Lower leg skin (tissue), 4 donors: ENCODE data around the gene DESI1. TPM values are rescaled to one million over a fixed set of nuclear protein-coding genes. Genes with fewer than 3 reads are reported as not detected.
"Not testable (repeated sequence)": the region's sequence is repeated elsewhere in the genome, so short reads cannot be mapped to it uniquely, and the experiment has no call there.

Experiments
- DNase-seq, 2 donors: peaks; one replicate each; pipeline ENCODE4 v3.0.0-alpha.2; 2019; ENCODE audit warnings: low spot score in 2 of 2
- H3K4me3 ChIP-seq: fragments of 200-600 bp; sonication (generic); 2 replicates; pipeline ENCODE4 v1.5.1; 2017; ENCODE audit warnings: mild to moderate bottlenecking, low read depth; ENCODE audit not compliant: poor library complexity, severe bottlenecking
- CTCF ChIP-seq, 3 donors: fragments of 450-650 bp; IDR thresholded peaks; one replicate each; pipeline ENCODE4 v1.5.1; 2016; ENCODE audit warnings: antibody characterized with exemption in 3 of 3, mild to moderate bottlenecking in 3 of 3, moderate library complexity in 2 of 3
- POLR2A ChIP-seq, 2 donors: fragments of 450-650 bp; IDR thresholded peaks; one replicate each; pipeline ENCODE4 v1.6.1; 2016 to 2017; ENCODE audit warnings: antibody characterized with exemption in 2 of 2, mild to moderate bottlenecking in 1 of 2, moderate library complexity in 1 of 2
- WGBS, 2 donors: methylation state at CpG; one replicate each; pipeline ENCODE4 v1.1.5; 2018; 5-methylcytosine and 5-hydroxymethylcytosine counted together
- intact Hi-C: fragments of 100-400 bp; cut with DNase I; formaldehyde crosslinking; loops from one replicate; pipeline ENCODE4 v1.15.0; 2023; ENCODE audit warnings: low total_unique reads
- total RNA-seq, 4 donors: library from RNA; depleted of rRNA; stranded (reverse); fragments of >200 nt; gene quantifications; one replicate each; pipeline ENCODE4 v1.1.0, GENCODE V29; 2016

DESI1 gene
- total RNA-seq, 4 donors from 2014 or later = 16.1 to 37.8 (median 23.0) TPM

GRCh38 chr22:41641854-41642253 is 21.0 kb upstream of the DESI1 start:
- TF ChIP-seq CTCF (IDR thresholded peaks at IDR 0.05) (no peak), POLR2A (IDR thresholded peaks at IDR 0.05) (no peak)
- WGBS, 2 donors = 98 to 99% methylated on average over 7 of the region's 7 CpGs

GRCh38 chr22:41638748-41639147 is 17.9 kb upstream of the DESI1 start:
- TF ChIP-seq CTCF (IDR thresholded peaks at IDR 0.05) (no peak), POLR2A (IDR thresholded peaks at IDR 0.05) (no peak)
- intact Hi-C loops = no loop called here

More at GRCh38 chr22:41641854-41642253, 21.0 kb upstream of the DESI1 start:
- intact Hi-C loops = no loop called here
- no peak for DNase-seq
- no peak overlapping the region for H3K4me3 ChIP-seq

GRCh38 chr22:41638124-41638523 is 17.3 kb upstream of the DESI1 start:
- 93 to 94% methylated on average over 5 of the region's 5 CpGs for WGBS, 2 donors
- intact Hi-C loops = no loop called here

More at GRCh38 chr22:41638748-41639147, 17.9 kb upstream of the DESI1 start:
- WGBS, 2 donors = 87 to 92% methylated on average over 5 of the region's 5 CpGs
- H3K4me3 ChIP-seq = no peak overlapping the region
- DNase-seq = no peak

GRCh38 chr22:41637623-41638022 is 16.8 kb upstream of the DESI1 start:
- DNase-seq, intact Hi-C loops, H3K4me3 ChIP-seq: not testable (repeated sequence)
- WGBS, 2 donors = 96 to 98% methylated on average over 8 of the region's 8 CpGs

More at GRCh38 chr22:41638124-41638523, 17.3 kb upstream of the DESI1 start:
- no peak overlapping the region for H3K4me3 ChIP-seq
- TF ChIP-seq CTCF (IDR thresholded peaks at IDR 0.05) (no peak), POLR2A (IDR thresholded peaks at IDR 0.05) (no peak)
- no peak for DNase-seq

- intact Hi-C loops = no loop called here
- no peak for DNase-seq
- 40 to 58% methylated on average over 7 of the region's 7 CpGs for WGBS, 2 donors
- no peak for TF ChIP-seq POLR2A (IDR thresholded peaks at IDR 0.05)
- TF ChIP-seq CTCF (IDR thresholded peaks at IDR 0.05) = no peak
- H3K4me3 ChIP-seq = no peak overlapping the region
Observed at GRCh38 chr22:41636467-41636866, 15.6 kb upstream of the DESI1 start.

GRCh38 chr22:41634610-41635009 is 13.8 kb upstream of the DESI1 start:
- intact Hi-C loops = not testable (repeated sequence)

GRCh38 chr22:41631615-41632014 is 10.8 kb upstream of the DESI1 start:
- 93 to 96% methylated on average over 11 of the region's 23 CpGs for WGBS, 2 donors
- intact Hi-C loops, DNase-seq, H3K4me3 ChIP-seq: not testable (repeated sequence)

More at GRCh38 chr22:41634610-41635009, 13.8 kb upstream of the DESI1 start:
- DNase-seq, H3K4me3 ChIP-seq: not testable (repeated sequence)
- 94 to 96% methylated on average over 8 of the region's 8 CpGs for WGBS, 2 donors

GRCh38 chr22:41631115-41631514 is 10.3 kb upstream of the DESI1 start:
- intact Hi-C loops, DNase-seq, H3K4me3 ChIP-seq: not testable (repeated sequence)
- WGBS, 2 donors = 97% methylated on average over 25 of the region's 28 CpGs; no CpG with 5 or more reads in 1 of the 2 donors
